K562 (cell line): ENCODE measurements around the gene PNPLA7. TPM values are rescaled to one million over a fixed set of nuclear protein-coding genes. Genes with fewer than 3 reads are reported as not detected.
A peak's percentile ranks its signal among the peaks of the same experiment; 100 is the strongest.

Source experiments
- DACH1 ChIP-seq: fragments of 450-650 bp; IDR thresholded peaks from 2 replicates; pipeline ENCODE4 v1.6.1; 2018; ENCODE audit not compliant: partially characterized antibody
- E2F6 ChIP-seq, 2 experiments: IDR thresholded peaks; 2 replicates each; pipeline ENCODE4 v1.6.1; 2011; ENCODE audit warnings: borderline replicate concordance in 1 of 2, control low read depth in 1 of 2, low read depth in 1 of 2, low read length in 1 of 2, mild to moderate bottlenecking in 1 of 2, mixed read lengths in 1 of 2, moderate library complexity in 1 of 2; ENCODE audit not compliant: insufficient read depth in 1 of 2, insufficient read length in 1 of 2, poor library complexity in 1 of 2, severe bottlenecking in 1 of 2; ENCODE audit errors: extremely low read depth in 1 of 2
- FUS ChIP-seq: fragments of 200-400 bp; formaldehyde crosslinking; optimal IDR thresholded peaks from 2 replicates; pipeline ENCODE3; 2017; ENCODE audit warnings: low read depth, low read length
- KDM5B ChIP-seq: fragments of 200-600 bp; sonication (generic); IDR thresholded peaks from 2 replicates; pipeline ENCODE4 v1.6.1; 2012; ENCODE audit warnings: low read depth, mild to moderate bottlenecking, moderate library complexity, low read length, control low read depth, inconsistent platforms; ENCODE audit not compliant: insufficient replicate concordance
- MCM3 ChIP-seq: fragments of 450-650 bp; IDR thresholded peaks from 2 replicates; pipeline ENCODE4 v1.6.1; 2016
- POLR2B ChIP-seq: fragments of 450-650 bp; IDR thresholded peaks from 2 replicates; pipeline ENCODE4 v1.6.1; 2018; ENCODE audit warnings: low read depth; ENCODE audit not compliant: partially characterized antibody
- RAD21 ChIP-seq, 2 experiments: fragments of 250-450 bp in 1 of 2; fragments of 450-650 bp in 1 of 2; sonication (Bioruptor Pico) in 1 of 2; formaldehyde crosslinking in 1 of 2; IDR thresholded peaks in 1 of 2; conservative IDR thresholded peaks in 1 of 2; 2 replicates each; pipeline versions ENCODE4 v1.4.0 to v1.8.0; 2020 to 2022; ENCODE audit warnings: mild to moderate bottlenecking in 2 of 2, moderate library complexity in 1 of 2
- XRCC5 ChIP-seq: fragments of 200-400 bp; formaldehyde crosslinking; IDR thresholded peaks from 2 replicates; pipeline ENCODE4 v1.6.1; 2017; ENCODE audit warnings: low read depth, mild to moderate bottlenecking, low read length
- YY1 ChIP-seq, 3 experiments: IDR thresholded peaks; 2 replicates each; pipeline ENCODE4 v1.6.1; 2011; ENCODE audit warnings: low read length in 2 of 3, mild to moderate bottlenecking in 2 of 3, moderate library complexity in 2 of 3, borderline replicate concordance in 1 of 3, control low read depth in 1 of 3, low read depth in 1 of 3; ENCODE audit not compliant: insufficient read depth in 3 of 3, insufficient replicate concordance in 2 of 3, control insufficient read depth in 1 of 3, insufficient read length in 1 of 3; ENCODE audit errors: extremely low read depth in 1 of 3
- ZNF395 ChIP-seq: fragments of 200-800 bp; sonication (Bioruptor generic); IDR thresholded peaks from 2 replicates; pipeline ENCODE4 v1.6.1; 2017; ENCODE audit warnings: missing genetic modification characterization, missing compliant biosample characterization
- ZNF592 ChIP-seq: fragments of 450-650 bp; IDR thresholded peaks from 2 replicates; pipeline ENCODE4 v1.6.1; 2017; ENCODE audit warnings: antibody characterized with exemption, mild to moderate bottlenecking
- ZNF639 ChIP-seq, 2 experiments: fragments of 200-800 bp in 1 of 2; sonication (Bioruptor generic) in 1 of 2; sonication (generic) in 1 of 2; formaldehyde crosslinking in 1 of 2; IDR thresholded peaks in 1 of 2; conservative IDR thresholded peaks in 1 of 2; 2 replicates each; pipeline versions ENCODE4 v1.5.0 to v1.6.1; 2016 to 2020; ENCODE audit warnings: missing compliant biosample characterization in 1 of 2, missing genetic modification characterization in 1 of 2, missing genetic modification reagents in 1 of 2
- polyA plus RNA-seq, 8 experiments: library from polyadenylated mRNA; depleted of rRNA in 4 of 8; stranded (reverse) in 5 of 8; unstranded in 3 of 8; fragments of >200 nt; fragmentation: Nextera tagmentation in 2 of 8; fragmentation: Illumina TruSeq in 1 of 8; extraction: Ambion mirVana in 2 of 8; extraction: Trizol in 1 of 8; gene quantifications; 2 replicates each; pipeline versions ENCODE4 v1.2.1 to v1.2.3, GENCODE V29; 2011 to 2014; ENCODE audit warnings: inconsistent platforms in 1 of 8, missing spikeins in 1 of 8
- total RNA-seq, 7 experiments: library from RNA; depleted of rRNA in 6 of 7; stranded (reverse); fragments of >200 nt in 6 of 7; fragmentation: Illumina TruSeq in 2 of 7; extraction: Trizol in 2 of 7; gene quantifications; 2 replicates each; pipeline versions ENCODE4 v1.2.1 to v1.2.3, GENCODE V29; 2011 to 2021; ENCODE audit warnings: low replicate concordance in 1 of 7

The PNPLA7 gene
- total and polyA plus RNA-seq, 9 of the 15 experiments (the other 6 are each of a cell fraction or from before 2014, with no cell fraction given): 0.01 to 0.85 (median 0.19) TPM; not detected in 1

GRCh38 chr9:137551264-137552021 lies 1.2 kb upstream of the PNPLA7 start, which contains the start of gene MRPL41 (continued):
- peak; percentile 49 to 58 for TF ChIP-seq RAD21 (CRISPR knock-in tag; conservative IDR thresholded peaks at IDR 0.05 in 1 of 2, IDR thresholded peaks at IDR 0.05 in 1 of 2)
- peak; percentile 73; the same call in 1 of the 2 replicates for TF ChIP-seq XRCC5
- peak; percentile 64 for TF ChIP-seq POLR2B
- no peak for TF ChIP-seq DACH1
- peak; percentile 31 for TF ChIP-seq FUS
- TF ChIP-seq ZNF639 (CRISPR knock-in tag; conservative IDR thresholded peaks at IDR 0.05 in 1 of 2, IDR thresholded peaks at IDR 0.05 in 1 of 2): 0 out of 4 replicates have a peak, but pooled peaks of 1 of the 2 experiments have one; percentile 63
- TF ChIP-seq ZNF592: no peak
- peak in 1 of 2 experiments; percentile 78 for TF ChIP-seq E2F6 (IDR thresholded peaks at IDR 0.05; ENCODE audit: borderline replicate concordance in 1 of 2, extremely low read depth in 1 of 2, insufficient read depth in 1 of 2, insufficient read length in 1 of 2, low read depth in 1 of 2, low read length in 1 of 2, poor library complexity in 1 of 2, severe bottlenecking in 1 of 2)
- TF ChIP-seq MCM3: no peak
- TF ChIP-seq YY1 (IDR thresholded peaks at IDR 0.05; ENCODE audit: borderline replicate concordance in 1 of 3, control insufficient read depth in 1 of 3, extremely low read depth in 1 of 3, insufficient read depth in 3 of 3, insufficient read length in 1 of 3, insufficient replicate concordance in 2 of 3, low read depth in 1 of 3, low read length in 2 of 3): peak in 1 of 3 experiments; percentile 52
- TF ChIP-seq ZNF395 (CRISPR knock-in tag): peak; percentile 45; the same call in 1 of the 2 replicates
- peak; percentile 72 for TF ChIP-seq KDM5B
